Thymus (tissue), 11 donors: ENCODE data around the gene LRRIQ1. TPM values are rescaled to one million over a fixed set of nuclear protein-coding genes. Genes with fewer than 3 reads are reported as not detected.
A peak's percentile ranks its signal among the peaks of the same experiment; 100 is the strongest.

Experiments used
- DNase-seq, 9 donors: peaks; one replicate each; pipeline ENCODE4 v3.0.0-alpha.2; 2013; ENCODE audit warnings: low spot score in 9 of 9, low read depth in 6 of 9, missing footprints in 1 of 9
- H3K27ac ChIP-seq, 2 donors: one replicate each; pipeline ENCODE4 v1.5.1; 2013; ENCODE audit warnings: control low read depth in 1 of 2, low read depth in 1 of 2, low read length in 1 of 2, mild to moderate bottlenecking in 1 of 2, moderate library complexity in 1 of 2
- H3K27me3 ChIP-seq, 2 donors: one replicate each; pipeline ENCODE4 v1.5.1; 2013; ENCODE audit warnings: low read length in 1 of 2; ENCODE audit not compliant: control insufficient read depth in 2 of 2, insufficient read depth in 1 of 2
- H3K36me3 ChIP-seq, 2 donors: one replicate each; pipeline ENCODE4 v1.5.1; 2013; ENCODE audit warnings: low read length in 1 of 2, mild to moderate bottlenecking in 1 of 2, moderate library complexity in 1 of 2; ENCODE audit not compliant: control insufficient read depth in 2 of 2, insufficient read depth in 2 of 2
- H3K4me1 ChIP-seq, 2 donors: one replicate each; pipeline ENCODE4 v1.5.1; 2013; ENCODE audit warnings: low read length in 2 of 2; ENCODE audit not compliant: control insufficient read depth in 2 of 2, insufficient read depth in 2 of 2
- H3K4me3 ChIP-seq, 2 donors: one replicate each; pipeline ENCODE4 v1.5.1; 2013; ENCODE audit warnings: low read length in 2 of 2, control low read depth in 1 of 2, mild to moderate bottlenecking in 1 of 2
- H3K9me3 ChIP-seq, 2 donors: one replicate each; pipeline ENCODE4 v1.5.1; 2013; ENCODE audit warnings: low read length in 1 of 2, mild to moderate bottlenecking in 1 of 2; ENCODE audit not compliant: control insufficient read depth in 2 of 2, insufficient read depth in 1 of 2
- WGBS: extraction: QIAGEN DNeasy Blood & Tissue Kit; methylation state at CpG from one replicate; pipeline ENCODE4 v1.1.7; 2013; 5-methylcytosine and 5-hydroxymethylcytosine counted together
- polyA plus RNA-seq: library from polyadenylated mRNA; stranded (reverse); fragments of 200-250 nt; gene quantifications from one replicate; pipeline ENCODE4 v1.2.3, GENCODE V29; 2013
- total RNA-seq: library from RNA; stranded (reverse); fragments of 120-200 nt; gene quantifications from one replicate; pipeline ENCODE4 v1.2.4, GENCODE V29; 2013
- donor health status: healthy.

The LRRIQ1 gene
- total and polyA plus RNA-seq, 2 donors: 0.33 to 0.43 TPM

DNA sequence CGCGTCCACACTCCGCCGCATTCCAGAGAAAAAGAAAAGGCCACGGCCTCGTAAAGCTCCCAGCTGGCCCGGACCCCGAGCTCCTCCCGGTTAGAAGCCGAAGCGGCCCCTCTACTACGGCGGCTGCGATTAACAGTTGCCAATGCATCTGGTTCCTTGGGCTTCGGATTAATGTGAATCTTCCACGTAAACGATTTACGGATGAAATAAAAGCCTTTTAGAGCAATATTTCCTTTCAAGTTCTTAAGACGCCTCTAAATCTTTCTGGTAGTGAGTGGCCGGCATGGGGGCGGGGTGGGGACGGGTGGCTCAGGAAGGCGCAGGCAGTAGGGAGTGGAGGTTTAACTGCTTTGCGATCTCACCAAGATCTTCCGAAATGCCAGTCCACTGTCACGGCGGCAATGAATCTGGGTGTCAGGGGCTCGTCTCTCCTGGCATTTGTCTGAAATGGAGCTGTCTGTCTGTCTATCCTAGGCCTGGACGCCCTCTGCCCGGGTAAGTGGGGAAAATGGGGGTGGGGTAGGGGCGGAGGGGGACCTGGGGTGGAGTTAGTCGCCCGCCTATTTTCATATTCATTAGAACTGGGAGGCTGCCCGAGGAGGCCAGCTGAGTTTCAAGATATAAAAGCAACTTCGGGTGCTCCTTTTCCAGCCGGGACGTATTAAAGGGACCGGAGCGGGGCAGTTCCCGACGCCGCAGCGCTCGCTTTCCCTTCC is 243.5 kb downstream of the LRRIQ1 start:
- no peak overlapping the region for H3K4me3 ChIP-seq
- peaks cover 54 to 84% of the 10 kb centered on the region in 2 donors for H3K27me3 ChIP-seq
- DNase-seq: no peak
- no peaks in the 10 kb centered on the region for H3K4me1 ChIP-seq
- peaks cover 0 to 3% of the 10 kb centered on the region in 2 donors for H3K9me3 ChIP-seq
- H3K36me3 ChIP-seq: no peaks in the 10 kb centered on the region
- H3K27ac ChIP-seq: no peak overlapping the region
- WGBS: 6% methylated on average over 44 of the region's 44 CpGs

DNA sequence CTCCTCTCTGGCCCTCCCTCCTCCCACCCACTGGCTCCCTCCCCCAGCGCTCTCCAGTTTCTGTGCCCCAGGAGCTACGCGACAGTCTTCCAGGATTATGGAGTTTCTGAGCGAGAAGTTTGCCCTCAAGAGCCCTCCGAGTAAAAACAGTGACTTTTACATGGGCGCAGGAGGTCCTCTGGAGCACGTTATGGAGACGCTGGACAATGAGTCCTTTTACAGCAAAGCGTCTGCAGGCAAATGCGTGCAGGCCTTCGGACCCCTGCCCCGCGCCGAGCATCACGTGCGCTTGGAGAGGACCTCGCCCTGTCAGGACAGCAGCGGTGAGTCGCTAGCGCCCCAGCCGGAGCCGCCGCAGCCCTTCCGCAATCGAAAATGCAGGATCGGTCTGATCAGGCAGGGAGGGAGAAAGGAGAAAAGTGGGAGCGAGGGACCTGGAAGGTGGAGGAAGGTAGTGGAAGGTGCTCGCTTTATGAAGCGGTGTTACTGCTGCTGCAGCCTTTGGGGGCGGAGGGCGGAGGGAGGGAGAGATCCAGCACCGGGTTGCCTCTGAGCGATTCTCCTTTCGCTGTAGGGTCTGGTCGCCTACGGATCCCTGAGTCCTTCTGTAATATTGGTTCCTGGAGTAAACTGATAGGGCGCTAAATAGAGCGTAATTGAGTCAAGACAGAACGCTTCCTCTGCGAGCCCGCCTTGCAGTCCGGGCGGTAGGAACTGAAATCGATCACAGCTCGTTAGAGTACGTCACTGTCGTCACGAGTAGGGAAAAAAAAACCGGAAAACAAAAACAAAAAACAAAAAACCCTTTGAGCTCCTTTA is 244.2 kb downstream of the LRRIQ1 start, which contains the start of gene ALX1:
TSS of gene ALX1 (plus strand) at position 56 of the 819 bp plus-strand sequence. CDS start at position 98, 42 bp downstream.
- Histone ChIP-seq H3K4me3 (peak within 1 kb of the TSS in 1 of 2 donors; percentile 15), H3K9me3 (peaks cover 0 to 3% of the 10 kb centered on the region in 2 donors), H3K4me1 (no peaks in the 10 kb centered on the region), H3K36me3 (no peaks in the 10 kb centered on the region), H3K27me3 (peaks cover 52 to 78% of the 10 kb centered on the region in 2 donors), H3K27ac (no peak within 1 kb of the TSS)
- DNase-seq: no peak
- 3% methylated on average over 49 of the region's 49 CpGs for WGBS

DNA sequence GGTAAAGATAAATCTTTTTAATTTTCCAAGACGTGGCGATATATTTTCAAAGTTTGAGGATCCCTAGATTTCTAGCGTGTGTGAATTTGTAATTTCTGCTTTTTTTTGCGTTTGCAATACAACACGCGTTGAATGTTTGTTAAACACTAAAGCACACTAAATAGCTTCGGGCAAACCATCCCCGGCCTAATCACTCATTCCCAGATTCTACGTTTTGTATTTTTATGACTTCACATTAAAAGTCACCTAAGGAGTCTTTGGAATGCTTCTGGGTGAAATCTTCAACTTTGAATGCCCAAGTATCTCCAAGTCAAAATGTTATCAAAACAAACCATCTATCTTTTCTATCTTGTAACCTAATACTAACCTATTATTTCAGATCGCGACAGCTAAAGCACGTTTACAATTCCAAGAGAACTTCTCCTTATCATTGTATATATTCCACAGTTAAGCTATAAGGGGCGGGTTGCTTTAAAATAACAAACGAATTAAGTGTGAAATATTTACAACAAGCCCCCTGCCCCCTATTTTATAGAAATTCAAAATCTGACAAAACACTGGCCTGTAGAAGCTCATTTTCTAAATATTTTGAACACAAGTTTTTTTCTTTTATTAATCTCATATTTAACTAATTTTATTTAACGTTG is 245.0 kb downstream of the LRRIQ1 start:
- 5% methylated on average over 15 of the region's 15 CpGs for WGBS
- Histone ChIP-seq H3K36me3 (no peaks in the 10 kb centered on the region), H3K4me3 (no peak overlapping the region), H3K9me3 (peaks cover 0 to 3% of the 10 kb centered on the region in 2 donors), H3K27me3 (peaks cover 50 to 71% of the 10 kb centered on the region in 2 donors), H3K4me1 (no peaks in the 10 kb centered on the region), H3K27ac (no peak overlapping the region)
- no peak for DNase-seq

DNA sequence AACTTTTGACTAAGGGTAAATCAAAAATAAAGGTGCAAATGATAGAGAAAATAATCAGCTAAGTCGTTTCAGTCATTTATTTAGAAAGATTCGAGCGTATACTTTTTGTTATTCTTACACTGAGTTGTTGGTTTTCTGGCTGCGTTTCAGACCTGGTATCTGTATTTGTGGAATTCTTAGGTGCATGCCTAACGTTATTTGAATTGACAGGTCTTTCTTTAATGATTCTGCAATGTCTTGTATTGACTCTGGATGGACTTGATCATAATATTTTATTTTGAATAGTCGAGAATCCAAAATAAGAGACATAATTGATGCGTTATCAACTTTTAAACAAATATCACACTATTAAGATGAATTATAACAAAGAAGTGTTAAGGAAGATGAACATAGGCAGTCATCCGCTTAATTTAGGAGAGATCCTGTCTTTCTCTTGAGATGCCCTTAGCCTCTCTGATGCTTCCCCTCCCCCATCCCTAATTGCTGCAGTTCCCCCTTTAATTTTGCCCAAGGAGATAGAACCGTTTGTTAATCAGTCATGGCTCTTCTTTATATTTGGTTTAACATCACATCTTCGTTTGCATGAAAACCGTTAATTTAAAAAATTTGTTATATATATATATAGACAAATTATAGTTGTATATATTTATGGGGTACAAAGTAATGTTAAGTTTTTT is 245.6 kb downstream of the LRRIQ1 start:
- Histone ChIP-seq H3K27me3 (peaks cover 45 to 65% of the 10 kb centered on the region in 2 donors), H3K4me3 (no peak overlapping the region), H3K36me3 (no peaks in the 10 kb centered on the region), H3K27ac (no peak overlapping the region), H3K9me3 (peaks cover 0 to 3% of the 10 kb centered on the region in 2 donors), H3K4me1 (no peaks in the 10 kb centered on the region)
- WGBS: 13% methylated on average over 11 of the region's 11 CpGs
- DNase-seq: no peak

DNA sequence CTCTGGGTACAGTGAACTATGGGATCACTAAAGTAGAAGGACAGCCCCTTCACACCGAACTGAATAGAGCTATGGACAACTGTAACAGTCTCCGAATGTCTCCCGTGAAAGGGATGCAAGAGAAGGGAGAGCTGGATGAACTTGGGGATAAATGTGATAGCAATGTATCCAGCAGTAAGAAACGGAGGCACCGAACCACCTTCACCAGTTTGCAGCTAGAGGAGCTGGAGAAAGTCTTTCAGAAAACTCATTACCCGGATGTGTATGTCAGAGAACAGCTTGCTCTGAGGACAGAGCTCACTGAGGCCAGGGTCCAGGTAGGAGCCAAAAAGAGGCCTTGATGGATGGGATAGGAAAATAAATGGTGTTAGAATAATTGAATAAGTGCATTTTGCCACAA is 247.4 kb downstream of the LRRIQ1 start:
- no peak for DNase-seq
- no peak overlapping the region for H3K4me3 ChIP-seq
- no peak overlapping the region for H3K27ac ChIP-seq
- WGBS: 57% methylated on average over 6 of the region's 6 CpGs
- peaks cover 29 to 48% of the 10 kb centered on the region in 2 donors for H3K27me3 ChIP-seq
- H3K4me1 ChIP-seq: no peaks in the 10 kb centered on the region
- no peaks in the 10 kb centered on the region for H3K36me3 ChIP-seq
- peaks cover 0 to 3% of the 10 kb centered on the region in 2 donors for H3K9me3 ChIP-seq

Other genes with a start within 250 kb of the LRRIQ1 start
- 0.09 TPM for gene SLC6A15, start 123.6 kb upstream of the LRRIQ1 start, total RNA-seq
- 0.32 TPM for gene SLC6A15, start 123.6 kb upstream of the LRRIQ1 start, polyA plus RNA-seq
- gene TSPAN19, start 74 bp upstream of the LRRIQ1 start, total RNA-seq: 0.05 TPM
- gene TSPAN19, start 74 bp upstream of the LRRIQ1 start, polyA plus RNA-seq: 0.27 TPM
- gene ALX1, start 243.9 kb downstream of the LRRIQ1 start, total RNA-seq: 0.05 TPM
- gene ALX1, start 243.9 kb downstream of the LRRIQ1 start, polyA plus RNA-seq: 0.05 TPM